MCF 10A (cell line): Measurements from ENCODE around the gene UVSSA. TPM values are rescaled to one million over a fixed set of nuclear protein-coding genes. Genes with fewer than 3 reads are reported as not detected.

Experiments used
- BruUV-seq: library from RNA; stranded (reverse); fragments of 400-500 nt; replicated peaks from 2 replicates; lab custom pipeline; 2021; lab: Mats Ljungman, UMichigan
- CTCF ChIA-PET: fragments of 300-600 bp; sonication (Branson Sonifier 250); formaldehyde crosslinking; extraction: SDS; loops from one replicate; lab custom pipeline; 2021; ENCODE audit warnings: antibody characterized with exemption, inconsistent platforms; lab: Yijun Ruan, JAX
- POLR2A ChIA-PET: fragments of 300-600, 350-650 bp; sonication (Branson Sonifier 250); formaldehyde crosslinking; extraction: SDS; loops from one replicate; lab custom pipeline; 2020; ENCODE audit warnings: antibody characterized with exemption, inconsistent platforms; lab: Yijun Ruan, JAX
- DNase-seq: peaks from one replicate; pipeline ENCODE4 v3.0.0-alpha.2; 2018; ENCODE audit not compliant: unreplicated experiment
- H3K27ac Mint-ChIP-seq: one replicate; pipeline ENCODE4 v1.8.0; 2022; ENCODE audit warnings: mild to moderate bottlenecking, low read depth, mixed read lengths; ENCODE audit not compliant: unreplicated experiment
- H3K27me3 Mint-ChIP-seq: one replicate; pipeline ENCODE4 v1.8.0; 2022; ENCODE audit warnings: mixed read lengths; ENCODE audit not compliant: insufficient read depth, unreplicated experiment
- H3K36me3 Mint-ChIP-seq: one replicate; pipeline ENCODE4 v1.8.0; 2022; ENCODE audit warnings: mild to moderate bottlenecking, moderate library complexity, mixed read lengths; ENCODE audit not compliant: insufficient read depth, unreplicated experiment
- H3K4me1 Mint-ChIP-seq: one replicate; pipeline ENCODE4 v1.8.0; 2022; ENCODE audit warnings: mixed read lengths; ENCODE audit not compliant: insufficient read depth, unreplicated experiment
- H3K4me3 Mint-ChIP-seq: one replicate; pipeline ENCODE4 v1.8.0; 2022; ENCODE audit warnings: mild to moderate bottlenecking, moderate library complexity, mixed read lengths; ENCODE audit not compliant: unreplicated experiment
- H3K9me3 Mint-ChIP-seq: one replicate; pipeline ENCODE4 v1.8.0; 2022; ENCODE audit warnings: mixed read lengths; ENCODE audit not compliant: unreplicated experiment
- intact Hi-C: fragments of 100-400 bp; cut with micrococcal nuclease; formaldehyde crosslinking; loops from 2 replicates; pipeline ENCODE4 v1.14.1; 2022
- total RNA-seq: library from RNA; stranded (reverse); gene quantifications from 2 replicates; pipeline ENCODE4 v1.2.3, GENCODE V29; 2022
- TF ChIP-seq, protein P1 (sequence below): fragments of 200-600 bp; IDR thresholded peaks from one replicate; pipeline ENCODE4 v1.8.0; 2022; ENCODE audit warnings: antibody characterized with exemption, mild to moderate bottlenecking; ENCODE audit not compliant: unreplicated experiment

The UVSSA gene
- total RNA-seq, 1 experiment from 2014 or later: 43.6 TPM

DNA sequence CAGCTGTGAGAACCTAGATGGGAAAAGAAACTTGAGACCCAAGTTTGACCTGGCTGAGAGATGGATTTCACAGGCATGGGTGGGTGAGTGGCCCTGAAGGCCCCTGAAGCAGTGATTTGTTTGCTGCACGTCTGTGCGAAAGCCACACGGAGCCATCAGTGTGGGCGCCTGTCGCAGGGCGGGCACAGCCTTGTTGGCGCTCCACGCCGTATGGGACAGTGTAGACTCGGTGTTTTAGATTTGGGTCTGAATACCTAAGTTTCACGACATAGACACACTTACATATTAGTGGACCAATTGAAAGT lies 21.9 kb upstream of the UVSSA start:
- H3K4me1 Mint-ChIP-seq: peaks cover 12% of the 10 kb centered on the region
- intact Hi-C loops: no loop called here
- no TSS peak for BruUV-seq
- H3K9me3 Mint-ChIP-seq: no peaks in the 10 kb centered on the region
- peaks cover 49% of the 10 kb centered on the region for H3K36me3 Mint-ChIP-seq
- H3K27me3 Mint-ChIP-seq: no peaks in the 10 kb centered on the region
- H3K4me3 Mint-ChIP-seq: no peak overlapping the region
- CTCF ChIA-PET: no interaction called here
- TF ChIP-seq, protein P1, sequence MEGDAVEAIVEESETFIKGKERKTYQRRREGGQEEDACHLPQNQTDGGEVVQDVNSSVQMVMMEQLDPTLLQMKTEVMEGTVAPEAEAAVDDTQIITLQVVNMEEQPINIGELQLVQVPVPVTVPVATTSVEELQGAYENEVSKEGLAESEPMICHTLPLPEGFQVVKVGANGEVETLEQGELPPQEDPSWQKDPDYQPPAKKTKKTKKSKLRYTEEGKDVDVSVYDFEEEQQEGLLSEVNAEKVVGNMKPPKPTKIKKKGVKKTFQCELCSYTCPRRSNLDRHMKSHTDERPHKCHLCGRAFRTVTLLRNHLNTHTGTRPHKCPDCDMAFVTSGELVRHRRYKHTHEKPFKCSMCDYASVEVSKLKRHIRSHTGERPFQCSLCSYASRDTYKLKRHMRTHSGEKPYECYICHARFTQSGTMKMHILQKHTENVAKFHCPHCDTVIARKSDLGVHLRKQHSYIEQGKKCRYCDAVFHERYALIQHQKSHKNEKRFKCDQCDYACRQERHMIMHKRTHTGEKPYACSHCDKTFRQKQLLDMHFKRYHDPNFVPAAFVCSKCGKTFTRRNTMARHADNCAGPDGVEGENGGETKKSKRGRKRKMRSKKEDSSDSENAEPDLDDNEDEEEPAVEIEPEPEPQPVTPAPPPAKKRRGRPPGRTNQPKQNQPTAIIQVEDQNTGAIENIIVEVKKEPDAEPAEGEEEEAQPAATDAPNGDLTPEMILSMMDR: no peak
- POLR2A ChIA-PET: no interaction called here
- DNase-seq: no peak
- H3K27ac Mint-ChIP-seq: no peak overlapping the region

- Mint-ChIP-seq H3K27me3 (no peaks in the 10 kb centered on the region), H3K27ac (no peak overlapping the region), H3K9me3 (no peaks in the 10 kb centered on the region), H3K4me1 (peaks cover 21% of the 10 kb centered on the region), H3K4me3 (no peak overlapping the region), H3K36me3 (peaks cover 49% of the 10 kb centered on the region)
- TF ChIP-seq, protein P1: no peak
- intact Hi-C loops: no loop called here
- CTCF ChIA-PET: no interaction called here
- POLR2A ChIA-PET: interaction anchor here (0.6 to 1.7 kb wide), 2 partner anchors 35 to 352 kb away, joined by 3 to 5 read pairs; no protein-coding TSS in a partner anchor
- DNase-seq: no peak
- BruUV-seq: no TSS peak
Measured at GRCh38 chr4:1325681-1326635, 21.1 kb upstream of the UVSSA start.

GRCh38 chr4:1326751-1327525 lies 20.1 kb upstream of the UVSSA start:
- Mint-ChIP-seq H3K4me1 (peaks cover 22% of the 10 kb centered on the region), H3K27me3 (no peaks in the 10 kb centered on the region), H3K4me3 (no peak overlapping the region), H3K36me3 (peaks cover 53% of the 10 kb centered on the region), H3K27ac (no peak overlapping the region), H3K9me3 (no peaks in the 10 kb centered on the region)
- CTCF ChIA-PET: interaction anchor here (0.6 to 0.7 kb wide), 2 partner anchors 45 to 1426 kb away, joined by 3 read pairs; no protein-coding TSS in a partner anchor
- TF ChIP-seq, protein P1: no peak
- BruUV-seq: no TSS peak
- no peak for DNase-seq
- intact Hi-C loops: no loop called here
- POLR2A ChIA-PET: interaction anchor here (1.2 to 1.7 kb wide), 2 partner anchors 8 to 36 kb away, joined by 4 to 5 read pairs; no protein-coding TSS in a partner anchor
